ENCODE data around the gene CEP164.

Gene CEP164

GRCh38 chr11:117327567-117328374, at the start of gene CEP164:
CEP164 (plus strand) TSS chr11:117327854; CDS start chr11:117338587, 10,733 bp downstream.
- peak; percentile 96 for DNase-seq

DNA sequence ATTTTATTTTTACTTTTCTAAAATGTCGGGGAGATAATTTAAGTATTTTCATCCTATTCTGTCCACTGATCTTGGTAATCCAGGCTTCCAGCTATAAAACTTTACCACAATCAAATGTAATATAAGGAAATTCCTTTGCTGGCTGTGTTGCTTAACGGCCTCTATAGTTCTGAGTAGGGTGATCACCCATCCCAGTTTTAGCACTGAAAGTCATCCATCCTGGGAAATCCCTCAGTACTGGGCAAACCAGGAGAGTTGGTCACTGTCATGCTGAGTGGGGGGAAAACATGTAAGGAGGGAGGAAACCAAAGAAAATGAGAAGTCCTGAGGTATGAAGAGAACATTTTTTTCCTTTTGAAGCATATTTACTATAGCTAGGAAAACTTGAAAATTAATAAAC, 49.3 kb upstream of the CEP164 start:
- DNase-seq, result no peak

DNA sequence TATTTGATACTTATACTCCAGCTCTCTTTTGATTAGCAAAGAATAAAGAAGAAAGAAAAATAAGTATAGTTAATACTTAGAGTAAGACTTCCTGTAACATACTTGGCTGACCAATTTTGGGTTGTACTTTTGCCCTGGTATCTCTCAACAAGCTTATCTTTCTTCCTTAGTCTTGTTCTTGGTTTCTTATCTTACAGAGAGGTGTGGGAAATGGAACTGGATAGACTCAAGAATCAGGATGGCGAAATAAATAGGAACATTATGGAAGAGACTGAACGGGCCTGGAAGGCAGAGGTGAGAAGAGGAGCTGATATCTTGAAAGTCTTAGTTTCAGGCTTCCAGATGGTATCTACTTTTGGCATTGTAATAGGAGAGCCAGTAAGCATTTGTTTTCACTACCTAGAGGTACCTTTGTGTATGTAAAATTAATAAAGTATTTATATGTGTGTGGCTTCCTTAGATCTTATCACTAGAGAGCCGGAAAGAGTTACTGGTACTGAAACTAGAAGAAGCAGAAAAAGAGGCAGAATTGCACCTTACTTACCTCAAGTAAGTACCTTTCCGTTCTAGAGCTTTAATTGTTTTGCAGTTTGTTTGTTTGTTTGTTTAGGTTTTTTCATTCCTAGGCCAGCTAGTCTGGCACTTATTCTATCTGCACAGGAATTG, 47.8 kb upstream of the CEP164 start:
- no peak for DNase-seq

DNA sequence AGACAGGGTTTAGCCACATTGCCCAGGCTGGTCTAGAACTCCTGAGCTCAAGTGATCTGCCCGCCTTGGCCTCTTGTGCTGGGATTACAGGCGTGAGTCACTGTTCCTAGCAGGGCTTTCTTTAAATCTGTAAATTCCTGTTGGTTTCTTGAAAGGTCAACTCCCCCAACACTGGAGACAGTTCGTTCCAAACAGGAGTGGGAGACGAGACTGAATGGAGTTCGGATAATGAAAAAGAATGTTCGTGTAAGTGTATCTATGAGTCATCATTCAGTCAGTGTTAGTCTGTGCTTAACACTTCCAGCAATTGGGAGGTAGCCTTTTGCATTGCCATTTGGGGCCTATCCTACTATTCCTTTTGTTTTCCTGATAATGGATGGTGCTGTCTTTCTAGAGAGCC, 46.5 kb upstream of the CEP164 start:
- DNase-seq, result no peak

DNA sequence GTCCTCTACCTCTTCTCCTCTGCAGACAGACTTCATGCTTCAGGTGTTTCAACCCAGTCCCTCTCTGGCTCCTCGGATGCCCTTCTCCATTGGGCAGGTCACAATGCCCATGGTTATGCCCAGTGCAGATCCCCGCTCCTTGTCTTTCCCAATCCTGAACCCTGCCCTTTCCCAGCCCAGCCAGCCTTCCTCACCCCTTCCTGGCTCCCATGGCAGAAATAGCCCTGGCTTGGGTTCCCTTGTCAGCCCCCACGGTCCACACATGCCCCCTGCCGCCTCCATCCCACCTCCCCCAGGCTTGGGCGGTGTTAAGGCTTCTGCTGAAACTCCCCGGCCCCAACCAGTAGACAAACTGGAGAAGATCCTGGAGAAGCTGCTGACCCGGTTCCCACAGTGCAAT, 45.8 kb upstream of the CEP164 start:
- no peak for DNase-seq

- no peak for DNase-seq
Measured at GRCh38 chr11:117282956-117283355, 44.7 kb upstream of the CEP164 start.

DNA sequence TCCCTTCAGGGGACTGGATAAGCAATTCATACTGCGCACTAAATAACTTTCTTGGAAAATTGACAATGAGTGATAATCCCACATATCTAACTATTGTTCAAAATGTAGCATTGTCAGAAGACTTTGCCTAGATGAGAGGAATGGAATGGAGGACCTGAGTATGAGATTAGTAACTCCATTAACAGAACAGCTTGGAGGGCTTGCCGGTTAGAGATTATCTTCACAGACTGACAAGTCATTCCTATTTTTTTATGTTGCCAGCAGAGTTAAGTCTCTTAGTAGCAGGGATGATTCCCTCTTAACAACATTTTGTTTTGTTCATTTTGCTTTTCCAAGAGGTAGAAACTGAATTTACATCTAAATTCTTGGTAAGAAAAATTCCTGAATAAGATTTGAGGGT, 43.6 kb upstream of the CEP164 start:
- DNase-seq, result no peak

GRCh38 chr11:117286588-117286987, 41.1 kb upstream of the CEP164 start:
- DNase-seq, result no peak

GRCh38 chr11:117287668-117288067, 40.0 kb upstream of the CEP164 start:
- DNase-seq, result no peak

DNA sequence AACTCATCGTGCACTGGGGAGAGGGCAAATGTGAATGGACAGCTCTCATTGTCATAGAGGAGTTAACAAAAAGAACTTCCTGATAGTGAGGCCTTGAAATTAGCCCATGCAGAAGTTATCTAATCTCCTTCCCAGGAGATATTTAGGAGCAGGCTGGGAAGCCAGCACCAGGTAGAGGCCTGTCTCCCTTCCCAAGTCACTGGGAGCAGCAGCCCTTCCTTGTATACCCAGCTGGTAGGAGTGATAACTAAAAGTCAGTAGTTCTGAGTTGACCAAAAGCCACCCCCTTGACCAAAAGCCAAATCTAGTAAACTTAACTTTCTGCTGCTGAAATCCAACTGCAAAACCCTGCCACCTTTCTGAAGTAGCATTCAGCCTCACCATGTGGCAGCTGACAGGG, 37.9 kb upstream of the CEP164 start:
- DNase-seq, result no peak

- no peak for DNase-seq
Measured at GRCh38 chr11:117290809-117291396, 36.8 kb upstream of the CEP164 start, which contains the start of gene BACE1-AS. BACE1-AS (plus strand) TSS chr11:117291346.

DNA sequence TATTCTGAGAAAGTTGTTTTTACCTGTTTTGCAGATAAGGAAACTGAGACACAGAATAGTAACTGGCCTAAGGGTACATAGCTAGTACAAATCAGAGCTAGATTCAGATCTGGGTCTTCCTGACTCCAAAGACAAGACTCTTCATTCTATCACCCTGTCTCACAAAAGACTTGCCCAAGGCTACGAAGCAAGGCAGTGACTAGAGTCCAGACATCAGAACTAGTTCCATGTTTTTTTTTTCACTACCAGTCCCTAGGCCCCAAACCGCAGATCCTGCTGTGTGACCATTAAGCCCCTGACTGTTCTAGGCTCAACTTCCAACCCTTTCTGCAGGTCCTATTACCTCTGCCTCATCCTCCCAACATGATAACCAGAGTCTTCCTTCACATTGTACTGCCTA, 35.0 kb upstream of the CEP164 start:
- no peak for DNase-seq

DNA sequence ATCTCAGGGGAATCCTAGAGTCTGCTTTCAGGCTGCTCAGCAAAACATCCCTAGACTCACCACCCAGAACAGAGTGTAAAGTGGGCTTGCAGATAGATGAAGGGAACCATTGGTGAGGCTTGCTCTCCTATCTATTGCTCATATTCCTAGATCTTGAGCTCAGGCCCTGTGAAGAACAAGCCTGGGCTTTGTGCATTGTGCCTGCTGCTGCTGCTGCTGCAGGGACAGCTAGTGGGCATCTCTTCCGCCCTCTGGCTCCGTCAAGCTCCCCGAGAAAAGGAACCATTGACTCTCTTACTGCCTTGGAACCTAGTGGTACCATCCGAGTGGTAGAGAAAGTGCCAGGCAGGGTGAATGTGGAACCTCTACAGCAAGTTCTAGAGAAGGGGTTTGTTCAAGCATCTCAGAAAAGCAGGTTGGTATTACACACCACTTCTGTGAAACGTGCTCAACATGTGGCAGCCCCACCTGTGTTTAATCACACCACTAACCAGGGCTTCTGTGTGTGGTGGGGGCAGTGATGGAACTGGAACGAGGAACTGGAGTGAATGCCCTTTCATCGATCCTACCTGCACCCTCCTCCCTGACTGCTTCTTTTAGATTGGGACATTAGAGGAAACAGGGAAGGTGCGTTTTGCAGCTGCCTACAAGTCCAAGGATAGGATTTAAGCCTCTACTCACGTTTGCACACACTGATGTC, 32.1 kb upstream of the CEP164 start:
- no peak for DNase-seq

DNA sequence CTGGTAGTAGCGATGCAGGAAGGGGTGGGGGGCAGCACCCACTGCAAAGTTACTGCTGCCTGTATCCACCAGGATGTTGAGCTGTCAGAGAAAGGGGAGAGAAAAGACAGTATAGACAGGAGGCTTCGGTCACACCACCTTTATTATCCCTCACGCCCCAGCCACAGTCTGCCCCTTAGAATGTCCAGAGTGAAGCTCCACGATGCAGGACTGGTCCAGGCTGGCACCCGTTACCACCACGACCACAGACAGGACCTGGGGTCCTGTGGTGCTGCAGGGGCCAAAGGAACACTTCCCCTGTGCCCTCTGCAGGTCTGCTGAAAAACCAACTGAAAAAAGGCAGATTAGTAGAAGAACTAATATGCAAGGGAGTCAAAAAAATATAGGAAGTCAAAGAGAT, 30.8 kb upstream of the CEP164 start:
- DNase-seq, result no peak

GRCh38 chr11:117298195-117298594, 29.5 kb upstream of the CEP164 start:
- DNase-seq, result no peak

DNA sequence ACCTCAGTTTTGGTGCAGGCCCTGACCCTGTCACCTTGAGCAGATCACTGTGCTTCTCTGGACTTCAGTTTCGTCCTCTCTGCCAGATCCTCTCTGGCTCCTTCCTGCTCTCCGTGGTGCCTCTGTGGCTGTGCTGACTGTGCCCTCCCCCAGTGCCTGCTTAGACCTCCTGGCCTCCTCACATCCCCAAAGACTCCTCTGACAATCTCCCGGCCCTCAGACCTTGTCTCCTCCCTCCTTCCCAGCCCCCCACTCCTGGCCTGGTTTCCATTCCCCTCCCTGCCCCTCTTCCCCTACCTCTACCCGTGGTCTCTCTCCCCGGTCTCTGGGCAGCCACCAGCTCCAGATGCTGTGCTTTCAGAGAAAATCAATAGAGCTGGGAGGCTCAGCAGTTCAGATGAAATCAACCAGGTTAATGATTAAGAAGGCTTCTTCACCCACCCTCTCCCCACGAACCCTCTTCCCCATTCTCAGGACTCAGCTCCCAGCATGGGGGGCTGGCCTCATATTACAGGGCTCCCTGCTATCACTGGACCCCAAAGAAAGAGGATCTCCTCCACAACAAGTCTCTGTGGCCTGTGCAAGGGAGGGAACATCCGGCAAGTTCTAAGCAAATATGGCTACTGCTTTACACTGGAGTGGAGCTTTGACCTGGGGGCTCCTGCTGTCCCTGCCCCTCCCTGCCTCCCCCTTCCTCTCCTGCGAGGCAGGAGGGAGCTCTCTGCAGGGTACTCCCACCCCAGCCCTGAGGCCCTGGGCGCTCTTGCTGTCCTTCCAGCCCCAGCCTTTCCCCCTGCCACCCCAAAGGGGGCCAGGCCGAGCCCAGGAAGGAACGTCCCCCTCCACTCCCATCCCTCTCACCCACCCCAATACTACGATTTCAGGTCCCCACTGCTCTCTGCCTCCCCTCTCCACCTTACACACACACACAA, 28.0 kb upstream of the CEP164 start:
- no peak for DNase-seq

- no peak for DNase-seq
Measured at GRCh38 chr11:117300283-117300663, 27.4 kb upstream of the CEP164 start.

DNA sequence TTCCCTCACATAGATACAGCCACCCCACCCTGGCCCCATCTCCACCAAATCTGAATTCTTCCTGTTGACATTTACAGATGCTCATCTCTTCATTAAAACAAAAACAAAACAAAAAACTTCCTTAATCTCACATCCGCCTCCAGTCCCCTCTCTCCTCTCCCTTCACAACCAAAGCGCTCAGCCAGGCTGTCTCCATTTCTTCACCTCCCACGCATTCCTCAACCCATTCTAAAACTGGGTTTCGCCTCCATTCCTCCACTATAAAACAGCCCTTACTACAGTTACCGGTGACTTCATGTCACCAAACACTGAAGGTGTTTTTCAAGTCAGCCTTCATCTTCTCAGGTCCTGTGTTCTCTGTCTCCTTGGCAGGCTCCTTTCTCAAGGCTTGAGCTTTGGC, 26.9 kb upstream of the CEP164 start:
- DNase-seq, result no peak

DNA sequence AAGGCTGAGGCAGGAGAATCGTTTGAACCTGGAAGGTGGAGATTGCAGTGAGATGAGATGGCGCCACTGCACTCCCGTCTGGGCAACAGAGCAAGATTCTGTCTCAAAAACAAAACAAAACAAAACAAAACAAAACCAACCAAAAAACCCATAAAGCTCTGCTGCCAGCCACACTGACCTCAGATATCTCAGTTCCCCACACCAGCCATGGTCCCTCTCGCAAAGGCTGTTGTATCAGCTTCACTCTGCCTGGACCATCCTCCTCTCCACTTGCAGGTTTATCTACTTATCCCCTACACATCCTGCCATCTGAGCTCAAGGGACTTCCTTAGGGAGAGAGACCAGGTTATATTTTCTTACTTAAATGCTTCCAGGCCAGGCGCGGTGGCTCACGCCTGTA, 25.4 kb upstream of the CEP164 start:
- DNase-seq, result no peak

GRCh38 chr11:117303101-117303500, 24.6 kb upstream of the CEP164 start:
- no peak for DNase-seq

DNA sequence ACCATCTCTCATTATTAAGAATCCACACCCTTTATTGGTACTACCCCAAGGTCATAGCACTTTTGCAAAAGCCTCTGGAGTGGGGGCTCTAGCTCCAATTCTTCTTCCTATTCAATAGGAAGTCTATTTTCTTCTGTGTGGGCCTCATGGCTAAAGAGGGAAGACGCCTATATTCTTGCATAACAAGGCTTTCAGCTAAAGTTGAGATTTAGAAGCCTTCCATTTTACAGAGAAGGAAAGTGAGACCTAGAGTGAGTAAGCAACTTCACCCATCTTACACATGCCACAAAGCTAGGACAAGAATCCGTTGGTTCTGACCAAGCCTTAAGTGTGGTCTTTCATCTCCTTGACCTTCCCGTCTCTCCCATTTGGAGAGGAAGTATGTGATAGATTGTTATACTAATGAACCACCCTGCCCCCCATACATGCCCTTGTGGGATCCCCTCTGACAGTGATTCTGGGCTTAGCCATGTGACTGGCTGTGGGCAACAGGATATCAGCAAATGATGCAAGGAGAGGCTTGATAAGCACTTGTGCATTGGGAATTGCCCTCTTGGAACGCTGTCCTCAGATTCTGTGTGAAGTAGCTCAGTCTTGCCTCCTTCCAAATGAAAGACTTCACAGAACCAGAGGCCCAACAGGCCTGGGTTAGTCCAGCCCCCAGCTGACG, 23.9 kb upstream of the CEP164 start:
- DNase-seq, result no peak

DNA sequence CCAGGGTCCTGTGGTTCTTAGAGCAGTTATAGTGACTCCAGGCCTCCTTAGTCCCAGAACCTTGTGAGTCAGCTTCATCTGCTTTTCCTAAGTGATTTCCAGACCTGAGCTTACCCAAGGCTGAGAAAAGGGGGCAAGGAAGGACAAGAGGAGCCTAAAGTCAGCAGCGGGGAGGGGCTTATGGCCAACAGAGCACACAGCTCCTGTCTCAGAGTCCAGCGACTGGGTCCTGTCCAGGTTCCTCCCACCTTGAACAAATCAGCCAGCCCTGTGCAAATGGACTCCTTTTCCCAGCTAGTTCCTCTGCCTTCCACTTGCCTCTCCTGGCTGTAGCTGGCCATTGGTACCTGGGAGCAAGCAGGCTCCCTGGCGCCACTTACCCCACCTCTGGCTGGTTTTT, 22.5 kb upstream of the CEP164 start:
- no peak for DNase-seq
